ENCODE measurements around the gene IL1RAPL1.

- TF ChIP-seq, protein P1, sequence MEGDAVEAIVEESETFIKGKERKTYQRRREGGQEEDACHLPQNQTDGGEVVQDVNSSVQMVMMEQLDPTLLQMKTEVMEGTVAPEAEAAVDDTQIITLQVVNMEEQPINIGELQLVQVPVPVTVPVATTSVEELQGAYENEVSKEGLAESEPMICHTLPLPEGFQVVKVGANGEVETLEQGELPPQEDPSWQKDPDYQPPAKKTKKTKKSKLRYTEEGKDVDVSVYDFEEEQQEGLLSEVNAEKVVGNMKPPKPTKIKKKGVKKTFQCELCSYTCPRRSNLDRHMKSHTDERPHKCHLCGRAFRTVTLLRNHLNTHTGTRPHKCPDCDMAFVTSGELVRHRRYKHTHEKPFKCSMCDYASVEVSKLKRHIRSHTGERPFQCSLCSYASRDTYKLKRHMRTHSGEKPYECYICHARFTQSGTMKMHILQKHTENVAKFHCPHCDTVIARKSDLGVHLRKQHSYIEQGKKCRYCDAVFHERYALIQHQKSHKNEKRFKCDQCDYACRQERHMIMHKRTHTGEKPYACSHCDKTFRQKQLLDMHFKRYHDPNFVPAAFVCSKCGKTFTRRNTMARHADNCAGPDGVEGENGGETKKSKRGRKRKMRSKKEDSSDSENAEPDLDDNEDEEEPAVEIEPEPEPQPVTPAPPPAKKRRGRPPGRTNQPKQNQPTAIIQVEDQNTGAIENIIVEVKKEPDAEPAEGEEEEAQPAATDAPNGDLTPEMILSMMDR (IDR thresholded peaks at IDR 0.05): no peak
- TF ChIP-seq POLR2AphosphoS5 (IDR thresholded peaks at IDR 0.05) (no peak), POLR2A (IDR thresholded peaks at IDR 0.05) (no peak)
Observed at GRCh38 chrX:29348288-29348687, 761.0 kb downstream of the IL1RAPL1 start.

Data from breast epithelium (tissue), 3 donors.